Psoas muscle (tissue), 8 donors: ENCODE results near the gene LAMA3. TPM values are rescaled to one million over a fixed set of nuclear protein-coding genes. Genes with fewer than 3 reads are reported as not detected.

ENCODE experiments used
- ATAC-seq, 4 donors: fragments of 200-7000 bp; cut with Tn5 transposase; one replicate each; pipeline ENCODE4 v1.9.1; 2020; ENCODE audit warnings: moderate library complexity in 3 of 4, mild to moderate bottlenecking in 2 of 4
- DNase-seq, 2 donors: peaks; one replicate each; pipeline ENCODE4 v3.0.0-alpha.2; 2020
- H3K27ac ChIP-seq: fragments of 200-600 bp; one replicate; pipeline ENCODE4 v1.8.0; 2022
- H3K27me3 ChIP-seq, 3 donors: fragments of 200-600 bp in 1 of 3; one replicate each; pipeline versions ENCODE4 v1.6.1 to v1.8.0; 2013 to 2022; ENCODE audit warnings: low read length in 2 of 3, mild to moderate bottlenecking in 2 of 3, moderate library complexity in 1 of 3; ENCODE audit not compliant: insufficient read depth in 3 of 3
- H3K36me3 ChIP-seq, 2 donors: fragments of 200-600 bp in 1 of 2; one replicate each; pipeline versions ENCODE4 v1.6.1 to v1.8.0; 2013 to 2022; ENCODE audit warnings: low read depth in 1 of 2, mild to moderate bottlenecking in 1 of 2, moderate library complexity in 1 of 2; ENCODE audit not compliant: insufficient read depth in 1 of 2
- H3K4me1 ChIP-seq: fragments of 200-600 bp; one replicate; pipeline ENCODE4 v1.8.0; 2022
- H3K4me3 ChIP-seq: fragments of 200-600 bp; one replicate; pipeline ENCODE4 v1.8.0; 2022; ENCODE audit warnings: mild to moderate bottlenecking
- H3K9me3 ChIP-seq: fragments of 200-600 bp; one replicate; pipeline ENCODE4 v1.8.0; 2022
- WGBS, 3 donors: extraction: QIAGEN DNeasy Blood & Tissue Kit; methylation state at CpG; one replicate each; pipeline versions ENCODE4 v1.1.6 to v1.1.7; 2013; 5-methylcytosine and 5-hydroxymethylcytosine counted together
- intact Hi-C, 2 donors: fragments of 100-400 bp; cut with DNase I; formaldehyde crosslinking; loops; one replicate each; pipeline versions ENCODE4 v1.11.0 to v1.14.2; 2022
- polyA plus RNA-seq, 3 donors: library from polyadenylated mRNA; stranded (reverse); fragments of 200-250 nt; gene quantifications; one replicate each; pipeline ENCODE4 v1.2.3, GENCODE V29; 2013
- total RNA-seq, 4 donors: library from RNA; stranded (reverse); fragmentation: NEBNext Ultra II Directional in 2 of 4; extraction: Animal tissue kit (Norgen Biotek cat#: 25700) in 2 of 4; gene quantifications; one replicate each; pipeline versions ENCODE4 v1.2.1 to v1.2.4, GENCODE V29; 2021 to 2023
- TF ChIP-seq, protein P1 (sequence below): fragments of 200-600 bp; IDR thresholded peaks from one replicate; pipeline ENCODE4 v1.8.0; 2022; ENCODE audit warnings: antibody characterized with exemption
- donor health status: healthy with polysubstance abuse.
- donor health status: DM: no; HTN: no; CAD: no; lungs with moderate emphysema.
- donor health status: Bipolar disorder and iron deficiency.
- donor health status: healthy.
- donor health status: DM: yes; HTN: yes; CAD: no.
- donor health status: DM: no; HTN: no; CAD: no.
- donor health status: DM: no; HTN: no; CAD: no.
- donor health status: DM: yes; HTN: yes; CAD: no.

Gene LAMA3
- total and polyA plus RNA-seq, 7 donors, result 0.49 to 4.2 (median 1.8) TPM

DNA sequence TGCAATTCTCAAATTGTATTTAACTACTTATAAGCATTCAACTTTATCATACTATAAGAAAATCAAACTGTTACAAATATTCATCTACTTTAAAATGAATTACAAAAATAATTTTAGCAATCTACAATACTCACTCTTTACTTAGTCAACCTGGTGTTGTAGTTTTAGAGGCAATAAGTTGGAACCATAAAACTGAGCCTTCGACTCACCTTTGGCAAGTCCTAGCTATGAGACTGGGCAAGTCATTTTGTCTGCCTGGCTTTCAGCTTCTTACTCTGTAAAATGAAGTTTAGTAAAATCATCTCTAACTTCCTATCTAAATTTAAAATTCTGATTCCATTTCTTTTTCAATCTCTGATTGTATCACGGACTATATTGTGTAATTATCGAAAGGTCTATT is 161.0 kb downstream of the LAMA3 start:
- Histone ChIP-seq H3K4me1 (no peaks in the 10 kb centered on the region), H3K27me3 (no peaks in the 10 kb centered on the region), H3K36me3 (peaks cover 0 to 3% of the 10 kb centered on the region in 2 donors), H3K27ac (no peak overlapping the region), H3K9me3 (no peaks in the 10 kb centered on the region), H3K4me3 (no peak overlapping the region)
- WGBS, 3 donors, result 91 to 94% (median 91%) methylated on average over 3 of the region's 3 CpGs
- intact Hi-C loops, result no loop called here
- TF ChIP-seq, protein P1, sequence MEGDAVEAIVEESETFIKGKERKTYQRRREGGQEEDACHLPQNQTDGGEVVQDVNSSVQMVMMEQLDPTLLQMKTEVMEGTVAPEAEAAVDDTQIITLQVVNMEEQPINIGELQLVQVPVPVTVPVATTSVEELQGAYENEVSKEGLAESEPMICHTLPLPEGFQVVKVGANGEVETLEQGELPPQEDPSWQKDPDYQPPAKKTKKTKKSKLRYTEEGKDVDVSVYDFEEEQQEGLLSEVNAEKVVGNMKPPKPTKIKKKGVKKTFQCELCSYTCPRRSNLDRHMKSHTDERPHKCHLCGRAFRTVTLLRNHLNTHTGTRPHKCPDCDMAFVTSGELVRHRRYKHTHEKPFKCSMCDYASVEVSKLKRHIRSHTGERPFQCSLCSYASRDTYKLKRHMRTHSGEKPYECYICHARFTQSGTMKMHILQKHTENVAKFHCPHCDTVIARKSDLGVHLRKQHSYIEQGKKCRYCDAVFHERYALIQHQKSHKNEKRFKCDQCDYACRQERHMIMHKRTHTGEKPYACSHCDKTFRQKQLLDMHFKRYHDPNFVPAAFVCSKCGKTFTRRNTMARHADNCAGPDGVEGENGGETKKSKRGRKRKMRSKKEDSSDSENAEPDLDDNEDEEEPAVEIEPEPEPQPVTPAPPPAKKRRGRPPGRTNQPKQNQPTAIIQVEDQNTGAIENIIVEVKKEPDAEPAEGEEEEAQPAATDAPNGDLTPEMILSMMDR, result no peak
- no peak for ATAC-seq
- no peak for DNase-seq

DNA sequence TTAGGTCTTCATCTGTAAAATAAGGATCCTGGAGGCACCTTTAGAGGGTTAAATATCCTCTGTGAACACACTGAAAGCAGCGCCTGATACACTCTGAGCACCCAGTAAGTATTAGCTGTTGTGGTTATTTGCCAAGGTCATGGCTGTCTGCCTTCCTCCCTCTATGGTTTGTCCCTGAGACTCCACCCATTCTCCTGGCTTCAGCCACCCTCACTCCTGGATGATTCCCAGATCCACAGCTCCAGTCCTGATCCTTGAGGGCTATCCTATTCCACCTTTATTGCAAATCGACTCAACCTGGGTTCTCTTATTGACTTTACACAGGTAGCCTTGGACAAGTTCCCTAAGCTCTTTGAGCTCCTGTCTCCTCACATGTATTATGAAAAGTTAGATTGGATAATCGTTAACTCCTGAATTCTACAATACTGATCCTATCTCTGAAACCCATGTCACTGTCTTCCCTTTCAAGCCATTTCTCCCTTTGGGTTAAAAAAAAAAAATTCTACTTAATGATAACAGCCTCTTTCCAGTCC is 162.3 kb downstream of the LAMA3 start:
- H3K27ac ChIP-seq, result no peak overlapping the region
- intact Hi-C loops, result no loop called here
- 74 to 78% (median 77%) methylated on average over 3 of the region's 3 CpGs for WGBS, 3 donors

DNA sequence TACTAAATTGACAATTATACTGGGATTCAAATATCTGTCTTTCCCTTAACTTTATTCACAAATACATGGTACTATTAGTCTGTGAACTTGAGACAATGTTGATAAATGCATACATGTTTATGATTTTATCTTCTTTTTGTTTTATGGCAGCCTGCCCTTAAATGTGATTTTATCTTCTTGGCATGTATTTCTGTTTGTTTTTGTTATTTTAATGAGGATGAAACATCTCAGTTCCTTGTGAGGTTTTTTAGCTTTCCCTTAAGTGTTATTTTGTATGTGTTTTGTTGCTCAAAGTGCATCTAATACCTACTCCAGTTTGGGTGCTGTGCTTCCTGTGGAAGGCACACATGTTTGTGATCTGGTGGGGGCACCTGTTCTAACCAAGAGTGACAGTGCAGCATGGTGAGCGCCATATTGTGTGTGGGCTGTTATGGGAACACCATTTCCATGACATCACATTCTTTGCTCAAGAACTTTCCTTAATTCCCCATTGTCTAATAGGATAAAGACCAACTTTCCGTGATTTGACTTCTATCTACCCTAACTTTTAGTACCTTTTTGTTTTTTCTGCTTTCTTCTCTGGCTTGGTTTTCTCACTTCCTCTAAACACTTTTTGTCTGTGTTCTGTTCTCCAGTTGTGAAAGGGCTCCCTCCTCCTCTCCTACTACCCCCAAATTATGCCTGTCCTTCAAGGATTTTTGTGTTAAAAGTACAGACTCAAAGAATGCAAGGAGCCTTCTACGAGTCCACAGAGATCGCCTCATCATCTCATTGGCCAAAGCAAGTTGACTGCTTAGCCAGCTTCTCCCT is 163.2 kb downstream of the LAMA3 start:
- Histone ChIP-seq H3K27me3 (no peaks in the 10 kb centered on the region), H3K36me3 (no peaks in the 10 kb centered on the region), H3K4me1 (no peaks in the 10 kb centered on the region), H3K9me3 (no peaks in the 10 kb centered on the region), H3K27ac (no peak overlapping the region), H3K4me3 (no peak overlapping the region)
- DNase-seq (no peak), ATAC-seq (no peak)
- intact Hi-C loops, result no loop called here
- WGBS, 3 donors, result 93 to 96% (median 95%) methylated on average over 4 of the region's 4 CpGs
- TF ChIP-seq, protein P1, result no peak

More for the DNA sequence above, 162.3 kb downstream of the LAMA3 start:
- no peak overlapping the region for H3K4me3 ChIP-seq
- H3K27me3 ChIP-seq, result no peaks in the 10 kb centered on the region
- TF ChIP-seq, protein P1, result no peak
- no peak for DNase-seq
- H3K4me1 ChIP-seq, result no peaks in the 10 kb centered on the region
- no peaks in the 10 kb centered on the region for H3K36me3 ChIP-seq
- no peak for ATAC-seq
- H3K9me3 ChIP-seq, result no peaks in the 10 kb centered on the region

DNA sequence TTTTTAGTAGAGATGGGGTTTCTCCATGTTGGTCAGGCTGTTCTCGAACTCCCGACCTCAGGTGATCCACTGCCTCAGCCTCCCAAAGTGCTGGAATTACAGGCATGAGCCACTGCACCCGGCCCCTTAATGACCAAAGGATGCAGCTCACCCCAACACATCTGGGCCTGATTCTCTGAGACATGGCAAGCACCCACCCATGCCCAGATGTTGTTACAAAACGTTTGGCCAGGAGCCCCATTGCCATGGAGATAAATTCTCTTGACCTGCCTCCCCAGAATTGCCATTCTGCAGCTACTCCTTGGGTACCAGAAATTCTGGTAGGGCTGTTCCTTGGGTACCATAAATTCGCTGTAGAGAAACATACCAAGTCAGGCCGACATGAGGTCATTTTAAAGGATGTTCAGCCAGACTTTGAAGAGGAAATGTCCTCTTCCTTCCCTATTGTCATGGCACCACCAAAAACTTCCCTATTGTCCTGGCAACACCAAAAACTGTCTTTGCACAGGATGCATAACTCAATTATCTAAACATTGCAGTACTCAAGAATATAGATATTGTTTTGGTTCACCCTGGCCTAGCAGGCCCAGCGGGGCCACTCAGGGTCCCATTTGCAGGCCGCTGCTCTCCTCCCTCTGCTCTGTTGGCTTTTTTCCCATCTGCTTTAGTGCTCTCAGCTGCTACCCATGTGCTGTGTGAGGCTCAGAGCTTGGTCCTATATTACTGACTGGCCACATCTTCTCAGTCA is 164.4 kb downstream of the LAMA3 start:
- WGBS, 3 donors, result 75 to 82% (median 76%) methylated on average over 8 of the region's 8 CpGs
- intact Hi-C loops, result no loop called here
- H3K36me3 ChIP-seq, result no peaks in the 10 kb centered on the region
- no peak overlapping the region for H3K27ac ChIP-seq
- ATAC-seq (no peak), DNase-seq (no peak)
- H3K4me3 ChIP-seq, result no peak overlapping the region
- H3K27me3 ChIP-seq, result no peaks in the 10 kb centered on the region
- TF ChIP-seq, protein P1, result no peak
- H3K4me1 ChIP-seq, result no peaks in the 10 kb centered on the region
- no peaks in the 10 kb centered on the region for H3K9me3 ChIP-seq
